Measurements from ENCODE around the gene CUBN. TPM values are rescaled to one million over a fixed set of nuclear protein-coding genes. Genes with fewer than 3 reads are reported as not detected.

The CUBN gene
- total RNA-seq, 1 donor from 2014 or later = 0.89 TPM

GRCh38 chr10:16965344-16965616 is 164.3 kb downstream of the CUBN start:
- intact Hi-C loops (cut with micrococcal nuclease) = no loop called here

GRCh38 chr10:16964576-16965343 is 164.9 kb downstream of the CUBN start:
- intact Hi-C loops (cut with micrococcal nuclease) = no loop called here

DNA sequence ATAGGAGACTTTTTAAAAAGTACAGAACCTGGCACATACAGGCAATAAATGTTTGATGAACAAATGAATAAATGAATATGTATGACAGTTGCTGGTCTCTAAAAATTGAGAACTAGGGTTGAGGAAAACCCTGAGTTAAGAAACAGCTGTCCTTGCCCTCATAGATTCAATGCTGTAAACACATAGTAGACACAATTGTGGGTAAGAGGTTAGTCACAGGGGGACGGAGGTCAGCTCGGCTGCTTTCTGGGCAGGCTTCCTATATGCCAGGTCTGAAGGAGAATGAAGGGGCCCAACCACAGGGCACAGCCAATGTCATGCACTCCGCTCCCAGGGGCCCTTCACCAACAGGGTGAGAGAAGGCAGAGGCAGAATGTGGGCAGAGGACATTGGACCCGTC is 169.1 kb downstream of the CUBN start:
- intact Hi-C loops (cut with micrococcal nuclease) = no loop called here

DNA sequence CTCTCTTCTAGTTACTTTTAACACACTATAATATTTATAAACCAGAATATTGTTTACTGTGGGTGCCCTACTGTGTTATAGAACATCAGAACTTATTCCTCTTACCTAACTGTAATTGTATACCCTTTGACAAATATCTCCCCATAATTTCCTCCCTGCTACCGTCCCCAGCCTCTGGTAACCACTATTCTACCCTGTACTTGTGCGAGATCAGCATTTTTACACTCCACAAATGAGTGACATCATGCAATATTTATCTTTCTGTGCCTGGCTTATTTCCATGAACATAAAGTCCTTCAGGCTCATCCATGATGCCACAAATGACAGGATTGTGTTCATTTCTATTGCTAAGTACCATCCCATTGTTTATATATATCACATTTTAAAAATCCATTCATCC is 172.6 kb downstream of the CUBN start:
- intact Hi-C loops (cut with micrococcal nuclease) = no loop called here

DNA sequence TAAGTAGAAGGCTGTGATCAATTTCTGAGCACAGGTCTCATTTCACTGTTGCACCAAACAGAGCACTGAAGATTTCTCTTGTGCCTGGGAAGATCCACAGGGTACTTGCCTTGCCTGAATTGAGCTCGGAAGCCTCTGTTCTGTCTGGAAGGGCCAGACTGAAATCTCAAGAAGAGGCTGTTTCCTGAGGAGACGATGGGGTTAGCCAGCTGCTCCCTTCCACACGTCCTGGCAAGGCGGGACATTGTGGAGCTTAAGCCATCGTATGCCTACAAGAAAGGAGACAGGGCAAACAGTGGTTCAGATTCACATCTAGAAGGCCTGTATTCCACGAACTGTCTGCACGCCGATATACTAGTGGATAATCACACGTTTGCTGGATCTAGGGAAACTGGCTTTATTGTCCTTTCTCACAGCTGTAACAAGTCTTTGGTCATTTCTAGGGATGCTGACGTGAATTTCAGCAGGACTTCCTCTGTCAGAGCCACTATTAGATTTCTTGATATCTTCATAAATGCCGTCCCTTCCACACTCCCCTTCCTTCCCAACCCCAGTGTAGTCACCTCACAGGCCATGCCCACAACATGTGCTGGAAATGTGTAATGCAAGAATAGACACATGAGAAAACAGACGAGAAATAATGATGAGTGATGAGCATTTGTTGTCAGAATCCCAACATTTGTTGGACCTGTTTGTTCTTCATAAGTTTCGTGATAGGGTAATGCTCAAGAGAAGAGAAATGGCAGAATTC is 175.2 kb downstream of the CUBN start:
- intact Hi-C loops (cut with micrococcal nuclease) = no loop called here

GRCh38 chr10:16953270-16953669 is 176.3 kb downstream of the CUBN start:
- intact Hi-C loops (cut with micrococcal nuclease) = no loop called here

- intact Hi-C loops (cut with micrococcal nuclease) = no loop called here
Measured at GRCh38 chr10:16952610-16953009, 177.0 kb downstream of the CUBN start.

DNA sequence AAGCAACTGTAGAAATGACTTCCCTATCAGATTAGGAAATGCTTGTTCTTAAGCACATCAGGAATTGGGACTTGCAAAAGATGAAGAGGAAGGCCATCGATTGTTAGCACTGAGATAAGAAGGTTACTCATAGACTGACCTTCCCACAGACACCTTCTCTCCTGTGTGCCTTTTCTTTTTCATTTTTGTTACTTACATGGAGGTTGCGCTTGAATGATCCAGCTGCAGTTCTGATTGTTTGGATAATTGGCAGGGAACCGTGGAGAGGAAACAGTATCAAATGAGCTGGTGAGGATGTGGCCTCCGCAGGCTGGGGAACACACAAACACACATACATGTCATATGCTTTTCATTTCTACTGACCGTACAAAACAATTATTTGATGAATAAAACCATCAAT is 177.5 kb downstream of the CUBN start:
- intact Hi-C loops (cut with micrococcal nuclease) = no loop called here

GRCh38 chr10:16950656-16951601 is 178.7 kb downstream of the CUBN start:
- intact Hi-C loops (cut with micrococcal nuclease) = no loop called here

GRCh38 chr10:16949816-16950215 is 179.8 kb downstream of the CUBN start:
- intact Hi-C loops (cut with micrococcal nuclease) = no loop called here

GRCh38 chr10:16948361-16948760 is 181.2 kb downstream of the CUBN start:
- intact Hi-C loops (cut with micrococcal nuclease) = no loop called here

DNA sequence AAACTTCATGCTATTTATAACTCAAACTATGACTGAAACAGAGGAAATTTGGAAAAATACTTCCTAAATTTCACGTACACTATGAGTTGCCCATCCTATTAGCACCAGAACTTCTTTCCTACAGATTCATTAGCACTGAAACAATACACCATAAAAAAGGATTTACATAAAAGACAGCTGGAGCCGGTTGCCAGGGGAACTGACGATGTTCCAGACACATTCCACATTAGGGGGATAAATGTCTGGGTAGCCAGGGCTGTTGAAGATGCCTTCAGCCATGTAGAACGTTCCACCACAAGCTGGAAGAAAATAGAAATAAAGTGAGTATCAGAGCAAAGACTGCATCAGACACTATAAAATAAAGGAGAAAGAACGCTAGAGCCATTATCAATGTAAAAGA is 182.5 kb downstream of the CUBN start:
- intact Hi-C loops (cut with micrococcal nuclease) = no loop called here

DNA sequence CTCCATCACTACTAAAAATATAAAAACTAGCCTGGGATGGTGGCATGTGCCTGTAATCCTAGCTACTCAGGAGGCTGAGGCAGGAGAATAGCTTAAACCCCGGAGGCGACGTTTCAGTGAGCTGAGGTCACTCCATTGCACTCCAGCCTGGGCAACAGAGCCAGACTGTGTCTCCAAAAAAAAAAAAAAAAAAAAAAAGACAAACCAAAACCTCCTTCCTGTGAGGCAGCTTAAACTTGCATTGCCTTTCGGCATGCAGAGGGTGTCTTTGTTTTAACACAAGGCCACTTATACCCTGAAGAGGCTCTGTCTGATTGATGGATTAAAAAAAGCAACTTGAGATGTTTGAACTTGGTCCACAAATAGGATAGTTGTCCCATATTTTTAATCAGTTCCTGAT is 184.0 kb downstream of the CUBN start:
- intact Hi-C loops (cut with micrococcal nuclease) = no loop called here

DNA sequence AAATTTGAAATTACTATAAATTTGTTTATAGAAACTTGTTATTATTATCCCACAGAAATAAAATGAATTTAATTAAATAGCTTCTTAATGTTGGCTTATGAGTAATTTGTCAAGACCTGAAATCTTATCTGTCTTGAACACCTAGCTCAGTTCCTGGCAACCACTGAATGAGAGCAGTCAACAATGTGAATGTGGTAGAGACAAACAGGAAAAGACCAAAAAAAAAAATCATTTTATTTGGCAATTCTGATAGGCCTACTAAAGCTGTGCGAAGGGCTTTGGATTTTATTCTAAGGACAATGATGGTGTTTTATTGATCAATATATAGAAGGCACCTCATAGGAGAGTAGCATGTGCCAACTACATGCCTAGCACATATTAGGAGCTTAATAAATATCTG is 184.6 kb downstream of the CUBN start:
- intact Hi-C loops (cut with micrococcal nuclease) = no loop called here

DNA sequence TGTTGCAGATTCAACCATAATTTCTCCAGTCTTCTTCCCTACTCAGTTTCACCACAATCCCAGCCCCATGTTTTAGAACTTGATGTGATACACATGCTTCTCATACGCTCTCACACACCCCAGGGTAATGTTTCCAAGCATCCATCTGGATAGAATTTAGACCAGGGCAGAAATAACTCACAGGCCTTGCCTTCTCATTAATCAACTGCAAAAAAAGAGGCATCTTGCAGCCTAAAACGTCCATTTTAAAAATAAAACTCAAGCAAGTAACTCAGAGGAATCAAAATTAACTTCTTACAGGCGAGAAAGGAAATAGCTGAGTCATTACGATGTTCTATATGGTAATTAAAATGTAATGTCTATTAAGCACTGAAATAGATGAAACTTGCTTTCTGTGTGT is 185.2 kb downstream of the CUBN start:
- intact Hi-C loops (cut with micrococcal nuclease) = no loop called here

DNA sequence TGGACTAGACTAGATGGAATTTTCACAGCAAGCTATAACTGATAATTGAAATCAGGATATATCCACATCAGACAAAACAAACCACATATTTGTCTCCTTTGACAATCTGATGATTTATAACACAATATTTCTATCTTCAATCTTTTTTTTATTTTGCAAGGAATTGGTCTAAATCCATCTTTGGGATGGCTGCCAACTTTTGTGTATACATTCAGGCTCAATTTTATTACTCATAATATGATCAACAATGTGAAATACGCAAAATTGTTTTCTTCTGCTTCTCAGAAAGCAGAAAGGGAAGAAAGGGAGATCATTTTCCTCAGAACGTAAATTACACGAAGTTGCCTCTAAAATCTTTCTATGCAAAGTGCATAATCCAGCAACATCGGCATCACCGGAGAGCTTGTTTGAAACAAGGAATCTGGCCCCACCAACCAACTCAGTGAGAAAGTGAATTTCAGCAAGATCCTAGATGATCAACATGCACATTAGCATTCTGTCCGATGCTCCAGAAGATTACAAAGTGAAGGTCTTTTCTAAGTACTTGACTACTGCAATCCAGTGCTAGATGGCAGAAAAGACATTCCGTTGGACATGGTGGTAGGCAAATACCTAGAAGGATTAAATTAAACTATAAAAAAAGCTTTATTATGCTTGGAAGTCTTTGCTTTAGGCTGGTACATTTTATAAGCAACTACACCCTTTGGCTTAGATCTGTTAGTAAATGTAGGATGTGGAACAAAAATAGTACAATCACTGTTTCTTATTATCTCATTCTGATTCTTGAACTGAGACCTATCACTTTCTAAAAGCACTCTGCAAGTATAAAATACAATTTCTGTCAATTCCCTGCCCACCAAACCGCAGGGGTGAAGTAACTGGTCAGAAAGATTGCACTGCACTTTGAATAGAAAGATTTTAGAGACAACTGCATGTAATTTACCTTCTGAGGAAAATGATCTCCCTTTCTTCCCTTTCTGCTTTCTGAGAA is 186.0 kb downstream of the CUBN start:
- intact Hi-C loops (cut with micrococcal nuclease) = no loop called here

DNA sequence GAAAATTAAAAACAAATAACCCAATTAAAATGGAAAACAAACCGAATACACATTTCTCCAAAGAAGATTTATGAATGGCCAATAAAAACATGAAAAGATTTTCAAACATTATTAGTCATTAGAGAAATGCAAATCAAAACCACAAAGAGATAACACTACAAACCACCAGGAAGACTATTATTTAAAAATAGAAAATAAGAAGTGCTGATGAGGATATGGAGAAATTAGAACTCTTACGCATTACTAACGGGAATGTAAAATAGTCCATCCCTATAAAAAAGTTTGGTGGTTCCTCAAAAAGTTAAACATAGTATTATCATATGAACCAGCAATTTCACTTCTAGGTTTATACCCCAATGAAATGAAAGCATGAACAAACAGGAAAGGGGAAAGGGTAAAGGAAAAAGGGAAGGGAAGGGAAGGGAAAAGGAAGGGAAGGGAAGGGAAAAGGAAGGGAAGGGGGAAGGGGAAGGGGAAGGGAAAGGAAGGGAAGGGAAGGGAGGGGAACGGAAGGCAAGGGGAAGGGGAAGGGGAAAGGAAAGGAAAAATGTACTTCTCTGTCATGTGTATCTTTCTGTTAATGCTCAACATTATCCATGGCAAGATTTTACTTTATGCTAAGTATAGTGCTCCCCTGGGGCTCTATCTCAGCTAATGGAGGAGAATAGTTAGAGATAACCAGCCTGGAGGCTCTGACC is 187.1 kb downstream of the CUBN start:
- intact Hi-C loops (cut with micrococcal nuclease) = no loop called here

DNA sequence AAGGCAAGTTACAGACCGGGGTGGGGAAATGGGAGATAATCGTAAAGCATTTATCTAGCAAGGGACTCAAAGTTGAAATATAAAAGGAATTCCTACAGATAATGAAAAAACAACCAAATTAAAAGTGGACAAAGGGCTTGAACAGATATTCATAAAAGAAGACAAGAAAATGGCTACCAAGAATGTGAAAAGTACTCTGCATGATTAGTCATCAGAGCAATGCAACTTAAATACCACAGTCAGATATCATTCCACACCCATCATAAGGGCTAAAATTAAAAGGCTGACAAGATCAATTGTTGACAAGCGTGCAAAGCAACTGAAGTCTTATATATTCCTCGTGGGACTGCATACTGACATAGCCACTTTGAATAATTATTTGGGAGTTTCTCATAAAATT is 187.7 kb downstream of the CUBN start:
- intact Hi-C loops (cut with micrococcal nuclease) = no loop called here

GRCh38 chr10:16941067-16941466 is 188.5 kb downstream of the CUBN start:
- intact Hi-C loops (cut with micrococcal nuclease) = no loop called here

GRCh38 chr10:16938952-16939351 is 190.7 kb downstream of the CUBN start:
- intact Hi-C loops (cut with micrococcal nuclease) = no loop called here
